GM21423 (cell line): ENCODE data around the gene TARP.

Source experiments
- ATAC-seq: cut with Tn5 transposase; IDR thresholded peaks from one replicate; pipeline ENCODE4 v1.9.1; 2021; ENCODE audit warnings: mild to moderate bottlenecking, moderate library complexity; ENCODE audit not compliant: unreplicated experiment

Gene TARP

GRCh38 chr7:38222481-38223096 lies 50.8 kb downstream of the TARP start:
- no peak for ATAC-seq

GRCh38 chr7:38220452-38220851 lies 53.0 kb downstream of the TARP start:
- peak; percentile 70 for ATAC-seq

- ATAC-seq, result no peak
Measured at GRCh38 chr7:38217672-38218071, 55.8 kb downstream of the TARP start.

GRCh38 chr7:38215735-38216670 lies 57.4 kb downstream of the TARP start:
- ATAC-seq, result peak; percentile 77

GRCh38 chr7:38215115-38215514 lies 58.3 kb downstream of the TARP start:
- no peak for ATAC-seq

- ATAC-seq, result no peak
Measured at GRCh38 chr7:38211940-38212339, 61.5 kb downstream of the TARP start.

GRCh38 chr7:38211486-38211885 lies 62.0 kb downstream of the TARP start:
- ATAC-seq, result no peak
